ENCODE data around the gene DMD. TPM values are rescaled to one million over a fixed set of nuclear protein-coding genes. Genes with fewer than 3 reads are reported as not detected.

DMD gene
- total RNA-seq (ENCODE audit: unreplicated experiment): 1.7 TPM
- long read RNA-seq, partial matches to known transcripts: 0 of 1 reads
- long read RNA-seq, other reads (novel, unspliced or antisense): 1 of 1 reads

DNA sequence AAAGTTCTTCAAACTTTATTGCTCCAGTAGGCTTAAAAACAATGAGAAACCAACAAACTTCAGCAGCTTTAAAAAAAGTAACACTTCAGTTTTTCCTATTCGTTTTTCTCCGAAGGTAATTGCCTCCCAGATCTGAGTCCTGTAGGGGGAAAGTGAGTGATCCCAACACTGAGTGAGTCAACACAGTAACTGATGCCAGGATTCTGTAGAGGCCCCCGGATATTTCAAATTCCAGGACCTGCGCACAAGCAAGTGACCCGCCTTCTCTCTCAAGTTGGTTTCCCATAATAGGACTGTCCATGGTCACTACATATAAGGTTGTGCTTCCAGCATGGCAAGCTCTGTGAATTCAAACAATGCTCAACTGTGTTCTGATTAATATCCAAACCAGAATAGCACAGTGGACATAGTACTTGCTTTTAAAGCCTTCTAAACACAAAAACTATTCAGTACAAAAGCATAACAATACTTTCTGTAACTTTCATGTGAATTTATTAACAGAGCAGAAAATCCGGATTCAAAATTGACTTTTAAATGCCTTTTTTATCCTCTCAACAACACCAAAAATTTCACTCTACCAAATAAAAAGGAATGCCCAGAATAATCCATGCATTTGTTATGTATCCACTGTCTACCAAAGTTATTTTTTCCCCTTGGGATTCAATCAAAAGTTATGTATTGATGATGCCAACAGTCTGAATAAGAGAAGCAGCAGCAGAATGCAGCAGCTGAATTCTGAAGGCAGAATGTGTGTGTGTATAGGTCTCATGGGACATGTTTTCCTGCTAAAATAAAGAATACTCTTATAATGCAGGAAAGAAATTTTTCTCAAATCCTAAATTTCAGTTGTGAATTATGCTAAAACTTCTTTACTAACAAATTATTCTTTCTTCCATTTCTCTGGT lies at the start of gene DMD:
Gene DMD, minus strand, starts transcription at position 194 of the 905 bp plus-strand sequence. CDS start 237 bp downstream, outside the sequence.
- TF ChIP-seq, protein P1, sequence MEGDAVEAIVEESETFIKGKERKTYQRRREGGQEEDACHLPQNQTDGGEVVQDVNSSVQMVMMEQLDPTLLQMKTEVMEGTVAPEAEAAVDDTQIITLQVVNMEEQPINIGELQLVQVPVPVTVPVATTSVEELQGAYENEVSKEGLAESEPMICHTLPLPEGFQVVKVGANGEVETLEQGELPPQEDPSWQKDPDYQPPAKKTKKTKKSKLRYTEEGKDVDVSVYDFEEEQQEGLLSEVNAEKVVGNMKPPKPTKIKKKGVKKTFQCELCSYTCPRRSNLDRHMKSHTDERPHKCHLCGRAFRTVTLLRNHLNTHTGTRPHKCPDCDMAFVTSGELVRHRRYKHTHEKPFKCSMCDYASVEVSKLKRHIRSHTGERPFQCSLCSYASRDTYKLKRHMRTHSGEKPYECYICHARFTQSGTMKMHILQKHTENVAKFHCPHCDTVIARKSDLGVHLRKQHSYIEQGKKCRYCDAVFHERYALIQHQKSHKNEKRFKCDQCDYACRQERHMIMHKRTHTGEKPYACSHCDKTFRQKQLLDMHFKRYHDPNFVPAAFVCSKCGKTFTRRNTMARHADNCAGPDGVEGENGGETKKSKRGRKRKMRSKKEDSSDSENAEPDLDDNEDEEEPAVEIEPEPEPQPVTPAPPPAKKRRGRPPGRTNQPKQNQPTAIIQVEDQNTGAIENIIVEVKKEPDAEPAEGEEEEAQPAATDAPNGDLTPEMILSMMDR (IDR thresholded peaks at IDR 0.05; ENCODE audit: partially characterized antibody, unreplicated experiment): no peak
- no peak within 1 kb of the TSS for H3K4me3 Mint-ChIP-seq (ENCODE audit: unreplicated experiment)
- no peaks in the 10 kb centered on the region for H3K27me3 Mint-ChIP-seq (ENCODE audit: unreplicated experiment)
- DNase-seq: no peak
- no peaks in the 10 kb centered on the region for H3K36me3 Mint-ChIP-seq (ENCODE audit: unreplicated experiment)
- peaks cover 2% of the 10 kb centered on the region for H3K4me1 Mint-ChIP-seq (ENCODE audit: low read depth, unreplicated experiment)
- H3K27ac Mint-ChIP-seq (ENCODE audit: unreplicated experiment): no peak within 1 kb of the TSS
- no peaks in the 10 kb centered on the region for H3K9me3 Mint-ChIP-seq (ENCODE audit: unreplicated experiment)

DNA sequence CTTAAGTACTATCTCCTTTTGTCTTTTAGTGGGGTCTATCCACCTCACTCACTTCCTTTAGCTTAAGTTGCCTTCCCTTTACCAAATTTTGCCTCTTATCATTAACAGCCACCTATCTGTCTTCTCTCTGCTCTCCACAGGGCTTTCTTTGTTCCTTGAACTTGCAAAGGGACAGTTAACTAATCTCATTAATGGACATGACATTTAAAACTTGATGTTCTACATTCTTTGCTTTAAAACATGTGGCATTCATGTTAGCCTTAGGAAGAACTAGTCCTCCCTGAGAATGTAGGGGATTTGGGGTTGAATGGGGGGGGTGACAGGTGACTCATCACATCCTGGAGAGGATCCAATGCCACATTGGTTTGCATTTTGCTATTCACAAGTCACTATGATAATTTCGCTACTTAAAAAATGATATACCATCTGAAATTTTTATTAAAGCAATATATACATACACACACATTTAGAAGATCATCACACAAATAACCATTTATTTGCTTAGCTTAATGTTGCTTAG lies 41.0 kb upstream of the DMD start:
- DNase-seq: no peak
- Mint-ChIP-seq H3K4me3 (ENCODE audit: unreplicated experiment) (no peak overlapping the region), H3K36me3 (ENCODE audit: unreplicated experiment) (no peaks in the 10 kb centered on the region), H3K9me3 (ENCODE audit: unreplicated experiment) (no peaks in the 10 kb centered on the region), H3K4me1 (ENCODE audit: low read depth, unreplicated experiment) (no peaks in the 10 kb centered on the region), H3K27me3 (ENCODE audit: unreplicated experiment) (no peaks in the 10 kb centered on the region), H3K27ac (ENCODE audit: unreplicated experiment) (no peak overlapping the region)
- TF ChIP-seq, protein P1 (IDR thresholded peaks at IDR 0.05; ENCODE audit: partially characterized antibody, unreplicated experiment): no peak

- Mint-ChIP-seq H3K36me3 (ENCODE audit: unreplicated experiment) (no peaks in the 10 kb centered on the region), H3K9me3 (ENCODE audit: unreplicated experiment) (no peaks in the 10 kb centered on the region), H3K4me1 (ENCODE audit: low read depth, unreplicated experiment) (no peaks in the 10 kb centered on the region), H3K27ac (ENCODE audit: unreplicated experiment) (no peak overlapping the region), H3K27me3 (ENCODE audit: unreplicated experiment) (no peaks in the 10 kb centered on the region), H3K4me3 (ENCODE audit: unreplicated experiment) (no peak overlapping the region)
- TF ChIP-seq, protein P1 (IDR thresholded peaks at IDR 0.05; ENCODE audit: partially characterized antibody, unreplicated experiment): no peak
- DNase-seq: no peak
Observed at GRCh38 chrX:33218819-33219218, 7.5 kb upstream of the DMD start.

GRCh38 chrX:33210156-33210555 lies 1.2 kb downstream of the DMD start:
- DNase-seq: no peak
- no peak overlapping the region for H3K27ac Mint-ChIP-seq (ENCODE audit: unreplicated experiment)
- peaks cover 2% of the 10 kb centered on the region for H3K4me1 Mint-ChIP-seq (ENCODE audit: low read depth, unreplicated experiment)
- no peaks in the 10 kb centered on the region for H3K27me3 Mint-ChIP-seq (ENCODE audit: unreplicated experiment)
- H3K9me3 Mint-ChIP-seq (ENCODE audit: unreplicated experiment): no peaks in the 10 kb centered on the region
- no peak overlapping the region for H3K4me3 Mint-ChIP-seq (ENCODE audit: unreplicated experiment)
- TF ChIP-seq, protein P1 (IDR thresholded peaks at IDR 0.05; ENCODE audit: partially characterized antibody, unreplicated experiment): no peak
- no peaks in the 10 kb centered on the region for H3K36me3 Mint-ChIP-seq (ENCODE audit: unreplicated experiment)

- H3K9me3 Mint-ChIP-seq (ENCODE audit: unreplicated experiment): no peaks in the 10 kb centered on the region
- no peak for DNase-seq
- H3K4me3 Mint-ChIP-seq (ENCODE audit: unreplicated experiment): no peak overlapping the region
- H3K27me3 Mint-ChIP-seq (ENCODE audit: unreplicated experiment): no peaks in the 10 kb centered on the region
- no peaks in the 10 kb centered on the region for H3K36me3 Mint-ChIP-seq (ENCODE audit: unreplicated experiment)
- no peak overlapping the region for H3K27ac Mint-ChIP-seq (ENCODE audit: unreplicated experiment)
- TF ChIP-seq, protein P1 (IDR thresholded peaks at IDR 0.05; ENCODE audit: partially characterized antibody, unreplicated experiment): no peak
- H3K4me1 Mint-ChIP-seq (ENCODE audit: low read depth, unreplicated experiment): no peaks in the 10 kb centered on the region
Observed at GRCh38 chrX:33207056-33207455, 4.3 kb downstream of the DMD start.
